Measurements from ENCODE around the gene LRCH1.

- no peak for TF ChIP-seq POLR2A (IDR thresholded peaks at IDR 0.05; ENCODE audit: low read length)
- TF ChIP-seq GATA1 (IDR thresholded peaks at IDR 0.05; ENCODE audit: low read depth, low read length): no peak
Observed at GRCh38 chr13:46541210-46541609, 11.8 kb upstream of the LRCH1 start.

Measured in erythroblast (primary cell).